DOHH2 (cell line): Measurements from ENCODE around the gene RHOC.

Experiments
- H3F3A ChIP-seq: fragments of 200-600 bp; sonication (generic), shearing (Covaris generic); 2 replicates; pipeline ENCODE4 v1.6.0; 2016; ENCODE audit warnings: antibody characterized with exemption, mild to moderate bottlenecking; ENCODE audit not compliant: control insufficient read depth, insufficient read depth
- H3K27ac ChIP-seq: fragments of 200-600 bp; sonication (generic); 2 replicates; pipeline ENCODE4 v1.5.1; 2014; ENCODE audit warnings: low read depth, mild to moderate bottlenecking, low read length, moderate library complexity
- H3K27me3 ChIP-seq: fragments of 200-600 bp; sonication (generic); 2 replicates; pipeline ENCODE4 v1.6.1; 2014; ENCODE audit warnings: mild to moderate bottlenecking, low read length, mixed read lengths; ENCODE audit not compliant: control insufficient read depth
- H3K36me3 ChIP-seq: fragments of 200-600 bp; sonication (generic); 2 replicates; pipeline ENCODE4 v1.6.1; 2014; ENCODE audit warnings: mild to moderate bottlenecking, low read length, moderate library complexity, mixed read lengths; ENCODE audit not compliant: control insufficient read depth
- H3K4me1 ChIP-seq: fragments of 200-600 bp; sonication (generic); 2 replicates; pipeline ENCODE4 v1.6.1; 2014; ENCODE audit warnings: mild to moderate bottlenecking, low read length, mixed read lengths; ENCODE audit not compliant: control insufficient read depth
- H3K4me2 ChIP-seq: fragments of 200-600 bp; sonication (generic); 2 replicates; pipeline ENCODE4 v1.6.0; 2014; ENCODE audit warnings: mild to moderate bottlenecking, low read length, moderate library complexity
- H3K4me3 ChIP-seq: fragments of 200-600 bp; sonication (generic); 2 replicates; pipeline ENCODE4 v1.5.1; 2014; ENCODE audit warnings: mild to moderate bottlenecking, low read length, mixed read lengths
- H3K79me2 ChIP-seq: fragments of 200-600 bp; sonication (generic); 2 replicates; pipeline ENCODE4 v1.6.1; 2014; ENCODE audit warnings: mild to moderate bottlenecking, low read length, mixed read lengths; ENCODE audit not compliant: control insufficient read depth
- H3K9me2 ChIP-seq: fragments of 200-600 bp; sonication (generic); replicated peaks from 2 replicates; pipeline ENCODE4 v1.6.1; 2014; ENCODE audit warnings: mild to moderate bottlenecking, low read length, mixed read lengths; ENCODE audit not compliant: control insufficient read depth
- H3K9me3 ChIP-seq: fragments of 200-600 bp; sonication (generic); 2 replicates; pipeline ENCODE4 v1.6.1; 2014; ENCODE audit warnings: antibody characterized with exemption, low read length, mixed read lengths; ENCODE audit not compliant: control insufficient read depth, insufficient read depth
- H4K20me1 ChIP-seq: fragments of 200-600 bp; sonication (generic); 2 replicates; pipeline ENCODE4 v1.6.0; 2014; ENCODE audit warnings: low read depth, mild to moderate bottlenecking, antibody characterized with exemption, low read length, moderate library complexity; ENCODE audit not compliant: control insufficient read depth, insufficient read depth
- CTCF ChIP-seq: fragments of 200-600 bp; sonication (generic); IDR thresholded peaks from one replicate; pipeline ENCODE4 v1.5.1; 2014; ENCODE audit warnings: antibody characterized with exemption, mild to moderate bottlenecking, low read depth, low read length; ENCODE audit not compliant: poor library complexity, severe bottlenecking
- EZH2phosphoT487 ChIP-seq: fragments of 200-600 bp; sonication (generic); IDR thresholded peaks from 2 replicates; pipeline ENCODE4 v1.6.1; 2017; ENCODE audit warnings: borderline replicate concordance, mild to moderate bottlenecking, antibody characterized with exemption, low read length, moderate library complexity, mixed read lengths

Gene RHOC

GRCh38 chr1:112744009-112744578 lies 37.2 kb upstream of the RHOC start:
- H3K9me2 ChIP-seq = no peaks in the 10 kb centered on the region
- no peak for TF ChIP-seq EZH2phosphoT487
- TF ChIP-seq CTCF = no peak
- no peaks in the 10 kb centered on the region for H4K20me1 ChIP-seq
- H3K79me2 ChIP-seq = no peaks in the 10 kb centered on the region
- H3K4me2 ChIP-seq = no peak overlapping the region
- no peaks in the 10 kb centered on the region for H3F3A ChIP-seq
- no peaks in the 10 kb centered on the region for H3K4me1 ChIP-seq
- H3K4me3 ChIP-seq = no peak overlapping the region
- peaks cover 13% of the 10 kb centered on the region for H3K27me3 ChIP-seq
- H3K9me3 ChIP-seq = no peaks in the 10 kb centered on the region
- no peak overlapping the region for H3K27ac ChIP-seq
- no peaks in the 10 kb centered on the region for H3K36me3 ChIP-seq

- peaks cover 12% of the 10 kb centered on the region for H3K27me3 ChIP-seq
Measured at GRCh38 chr1:112743174-112744008, 36.5 kb upstream of the RHOC start.

GRCh38 chr1:112737573-112737972 lies 30.6 kb upstream of the RHOC start:
- no peak overlapping the region for H3K27ac ChIP-seq
- no peaks in the 10 kb centered on the region for H3K79me2 ChIP-seq
- peaks cover 24% of the 10 kb centered on the region for H3K27me3 ChIP-seq
- H3K4me2 ChIP-seq = no peak overlapping the region
- H3K4me3 ChIP-seq = no peak overlapping the region
- H3K4me1 ChIP-seq = peaks cover 6% of the 10 kb centered on the region
- H3K9me2 ChIP-seq = no peaks in the 10 kb centered on the region
- no peaks in the 10 kb centered on the region for H3F3A ChIP-seq
- H3K36me3 ChIP-seq = no peaks in the 10 kb centered on the region
- TF ChIP-seq CTCF = no peak
- TF ChIP-seq EZH2phosphoT487 = no peak
- no peaks in the 10 kb centered on the region for H3K9me3 ChIP-seq
- H4K20me1 ChIP-seq = no peaks in the 10 kb centered on the region

More at GRCh38 chr1:112743174-112744008, 36.5 kb upstream of the RHOC start:
- H3K9me3 ChIP-seq = no peaks in the 10 kb centered on the region
- no peaks in the 10 kb centered on the region for H3K36me3 ChIP-seq
- no peaks in the 10 kb centered on the region for H3K4me1 ChIP-seq
- no peak overlapping the region for H3K27ac ChIP-seq
- H3K4me2 ChIP-seq = no peak overlapping the region
- no peak overlapping the region for H3K4me3 ChIP-seq
- TF ChIP-seq CTCF (no peak), EZH2phosphoT487 (no peak)
- H3K9me2 ChIP-seq = no peaks in the 10 kb centered on the region
- no peaks in the 10 kb centered on the region for H3F3A ChIP-seq
- H4K20me1 ChIP-seq = no peaks in the 10 kb centered on the region
- H3K79me2 ChIP-seq = no peaks in the 10 kb centered on the region
